Embryonic facial prominence (tissue), 1 donor: ENCODE data around the gene MGAT4C.
"Not testable (repeated sequence)": the region's sequence is repeated elsewhere in the genome, so short reads cannot be mapped to it uniquely, and the experiment has no call there.

Experiments used
- DNase-seq: peaks from one replicate; pipeline ENCODE4 v3.0.0-alpha.2; 2016; ENCODE audit errors: extremely low spot score

Gene MGAT4C

GRCh38 chr12:86134561-86134960 is 121.6 kb downstream of the MGAT4C start:
- DNase-seq = no peak

DNA sequence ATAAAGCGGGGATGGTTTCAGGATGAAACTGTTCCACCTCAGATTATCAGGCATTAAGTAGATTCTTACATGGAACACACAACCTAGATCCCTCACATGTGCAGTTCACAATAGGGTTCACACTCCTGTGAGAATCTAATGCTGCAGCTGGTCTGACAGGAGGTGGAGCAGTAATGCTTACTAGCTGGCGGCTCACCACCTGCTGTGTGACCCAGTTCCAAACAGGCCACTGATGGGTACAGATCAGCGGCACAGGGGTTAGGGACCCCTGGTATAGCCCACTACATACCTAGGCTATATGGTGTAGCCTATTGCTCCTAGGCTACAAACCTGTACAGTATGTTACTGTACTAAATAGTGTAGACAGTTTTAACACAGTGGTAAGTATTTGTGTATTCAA is 129.3 kb downstream of the MGAT4C start:
- not testable (repeated sequence) for DNase-seq

- DNase-seq = no peak
Observed at GRCh38 chr12:86122846-86123468, 133.2 kb downstream of the MGAT4C start.

DNA sequence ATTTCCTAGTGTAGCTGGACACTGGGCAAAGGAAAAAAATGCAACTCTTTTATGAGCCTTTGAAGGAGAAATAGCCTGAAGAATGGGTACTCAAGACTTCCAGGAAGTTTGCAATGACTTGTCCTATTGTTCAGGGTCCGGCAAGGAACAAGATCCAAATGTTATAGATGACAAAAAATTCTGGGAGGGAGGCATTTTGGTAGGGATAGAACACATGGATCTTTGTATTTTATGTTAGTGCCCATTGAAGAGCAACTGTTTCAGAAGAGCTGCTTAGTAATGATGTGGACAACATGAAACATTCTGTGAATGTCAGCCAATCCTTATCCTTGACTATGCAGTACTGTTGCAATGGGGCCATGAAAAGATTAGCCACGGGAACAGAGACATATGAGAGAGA is 138.0 kb downstream of the MGAT4C start:
- no peak for DNase-seq

DNA sequence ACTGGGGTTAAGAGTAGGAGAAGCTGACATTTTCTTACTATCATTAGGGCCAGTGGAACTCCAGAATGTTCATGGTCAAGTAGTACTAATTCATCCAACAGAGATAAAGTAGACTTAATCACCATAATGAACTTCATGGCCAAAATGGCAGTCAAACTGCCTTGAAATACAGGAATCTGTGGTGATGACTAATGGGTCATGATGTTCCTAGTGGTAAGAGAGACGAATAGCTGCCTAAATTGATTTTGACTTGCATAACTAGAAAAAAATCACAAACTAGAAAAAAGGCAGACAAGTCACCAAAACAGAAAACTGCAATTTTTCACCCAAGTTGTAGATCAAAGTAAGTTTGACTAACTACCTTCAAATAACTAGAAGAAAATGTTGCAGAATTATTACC is 138.5 kb downstream of the MGAT4C start:
- no peak for DNase-seq

DNA sequence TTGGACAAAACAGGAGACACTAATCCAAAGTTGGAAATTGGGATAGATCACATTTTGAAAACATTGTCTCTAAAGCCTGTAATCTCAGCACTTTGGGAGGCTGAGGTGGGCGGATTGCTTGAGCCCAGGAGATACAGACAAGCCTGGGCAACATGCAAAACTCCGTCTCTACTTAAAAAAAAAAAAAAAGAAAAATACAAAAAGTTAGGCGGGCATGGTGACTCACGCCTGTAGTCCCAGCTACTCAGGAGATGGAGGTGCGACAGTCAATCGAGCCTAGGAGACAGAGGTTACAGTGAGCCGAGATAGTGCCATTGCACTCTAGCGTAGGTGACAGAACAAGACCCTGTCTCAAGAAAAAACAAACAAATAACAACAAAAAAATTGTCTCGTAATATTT is 152.1 kb downstream of the MGAT4C start:
- no peak for DNase-seq

GRCh38 chr12:86097161-86097560 is 159.0 kb downstream of the MGAT4C start:
- no peak for DNase-seq

DNA sequence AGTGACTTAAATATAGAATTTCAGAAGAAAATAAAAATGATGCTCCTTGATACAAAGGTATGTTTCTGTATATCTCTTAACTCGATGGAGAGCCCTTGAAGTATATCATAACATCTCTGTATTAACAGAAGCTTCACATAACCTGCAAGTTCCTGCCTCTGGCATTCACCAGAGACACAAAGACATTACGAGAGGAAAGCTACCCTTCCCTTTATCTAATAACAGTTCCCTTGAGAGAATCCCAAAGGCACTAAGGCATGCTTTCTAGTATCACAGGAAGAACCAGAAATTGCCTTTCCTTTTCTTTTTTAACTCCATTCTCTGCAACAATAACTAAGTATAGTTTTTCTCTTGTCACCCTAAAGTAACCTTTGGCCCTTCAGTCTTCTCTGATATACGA is 164.5 kb downstream of the MGAT4C start:
- DNase-seq = no peak

DNA sequence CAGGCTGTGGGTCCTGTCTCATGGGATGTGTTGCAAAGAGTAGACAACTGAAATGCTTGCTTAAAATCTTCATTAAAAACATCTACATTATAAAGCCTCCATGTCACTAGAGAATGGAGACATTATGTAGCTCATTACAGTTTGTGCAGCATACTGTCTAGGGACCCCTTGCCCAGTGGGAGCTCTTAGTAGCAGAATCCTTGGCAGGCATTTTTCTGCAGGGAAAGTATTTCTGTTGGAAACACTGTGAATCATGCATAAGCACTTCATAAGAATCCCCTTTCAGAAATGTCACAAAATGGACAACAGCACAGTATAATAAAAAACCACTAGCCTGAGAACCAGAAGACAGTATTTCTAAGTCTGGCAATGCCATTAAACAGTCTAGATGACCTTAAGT is 174.3 kb downstream of the MGAT4C start:
- no peak for DNase-seq

DNA sequence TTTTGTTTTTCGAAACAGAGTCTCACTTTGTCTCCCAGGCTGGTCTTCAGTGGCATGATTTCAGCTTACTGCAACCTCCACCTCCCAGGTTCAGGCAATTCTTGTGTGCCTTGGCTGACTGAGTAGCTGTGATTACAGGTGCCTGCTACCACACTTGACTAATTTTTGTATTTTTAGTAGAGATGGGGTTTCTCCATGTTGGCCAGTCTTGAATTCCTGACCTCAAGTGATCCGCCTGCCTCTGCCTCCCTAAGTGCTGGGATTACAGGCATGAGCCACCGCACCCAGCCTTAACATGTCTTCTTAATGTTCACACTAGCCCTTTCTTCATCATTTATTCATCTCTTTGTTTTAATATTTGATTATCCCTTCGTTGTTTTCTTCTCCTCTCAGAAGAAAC is 197.1 kb downstream of the MGAT4C start:
- DNase-seq = not testable (repeated sequence)

DNA sequence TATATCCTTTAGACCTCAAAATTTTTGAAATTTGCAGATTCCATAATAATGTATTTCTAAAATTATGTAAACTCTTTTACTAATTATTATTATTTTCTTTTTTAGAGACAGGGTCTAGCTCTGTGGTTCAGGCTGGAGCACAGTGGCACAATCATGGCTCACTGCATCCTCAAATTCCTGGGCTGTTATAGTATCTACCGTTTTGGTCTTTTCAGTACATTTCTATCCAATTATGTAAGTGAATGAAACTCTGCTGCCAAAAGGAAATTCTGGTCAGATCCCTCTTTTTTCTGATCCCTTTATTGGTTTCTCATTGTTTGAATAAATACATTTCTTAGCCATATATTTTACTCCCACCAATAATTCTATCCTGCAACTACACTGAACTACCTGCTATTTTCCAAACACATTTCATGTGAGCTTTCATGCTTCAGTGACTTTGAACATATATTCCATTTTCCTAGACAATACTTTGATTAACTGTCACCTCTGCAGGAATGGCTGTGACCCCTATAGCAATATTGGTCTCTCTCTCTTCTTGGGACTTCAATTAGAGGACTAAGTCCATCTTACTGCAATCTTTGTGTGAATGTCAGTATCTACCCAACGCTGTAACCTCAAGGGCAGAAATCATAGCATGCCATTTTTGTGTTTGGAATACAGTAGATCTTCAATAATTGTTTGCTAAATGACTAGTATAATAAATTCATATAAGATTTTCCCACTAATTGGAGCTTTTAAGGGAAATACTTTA is 198.9 kb downstream of the MGAT4C start:
- DNase-seq = no peak

- DNase-seq = no peak
Observed at GRCh38 chr12:86052921-86053320, 203.3 kb downstream of the MGAT4C start.

GRCh38 chr12:86050010-86050409 is 206.2 kb downstream of the MGAT4C start:
- DNase-seq = no peak

- DNase-seq = no peak
Observed at GRCh38 chr12:86044396-86044795, 211.8 kb downstream of the MGAT4C start.

DNA sequence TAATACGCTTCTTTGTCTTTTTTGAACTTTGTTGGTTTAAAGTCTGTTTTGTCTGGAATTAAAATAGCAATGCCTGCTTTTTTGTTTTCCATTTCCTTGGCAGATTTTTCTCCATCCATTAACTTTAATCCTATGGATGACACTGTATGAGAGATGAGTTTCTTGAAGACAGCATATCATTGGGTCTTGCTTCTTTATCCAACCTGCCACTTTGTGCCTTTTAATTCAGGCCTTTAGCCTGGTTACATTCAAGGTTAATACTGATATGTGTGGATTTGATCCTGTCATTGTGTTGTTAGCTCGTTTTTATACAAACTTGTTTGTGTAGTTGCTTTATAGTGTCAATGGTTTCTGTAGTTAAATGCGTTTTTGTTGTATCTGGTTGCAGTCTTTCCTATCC is 214.1 kb downstream of the MGAT4C start:
- DNase-seq = no peak

DNA sequence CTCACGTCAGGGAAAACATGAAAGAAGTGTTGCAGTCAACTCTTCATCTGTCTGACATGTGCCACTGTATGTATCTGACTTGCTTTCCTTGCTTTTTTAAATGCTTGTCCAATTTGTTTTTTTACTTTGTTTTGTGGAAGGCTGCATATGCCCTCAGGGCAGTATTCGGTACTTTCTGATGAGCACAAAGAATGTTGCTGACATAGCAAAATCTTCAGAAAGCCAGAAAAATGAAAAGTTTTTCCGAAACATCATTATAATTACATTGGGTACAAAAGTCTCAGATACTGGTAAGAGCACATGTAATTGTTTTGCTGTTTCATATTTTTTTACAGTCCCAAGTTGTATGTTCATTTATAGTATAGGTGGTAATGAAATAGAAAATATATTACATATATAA is 237.8 kb downstream of the MGAT4C start:
- no peak for DNase-seq

- DNase-seq = no peak
Observed at GRCh38 chr12:86015026-86015425, 241.2 kb downstream of the MGAT4C start.

DNA sequence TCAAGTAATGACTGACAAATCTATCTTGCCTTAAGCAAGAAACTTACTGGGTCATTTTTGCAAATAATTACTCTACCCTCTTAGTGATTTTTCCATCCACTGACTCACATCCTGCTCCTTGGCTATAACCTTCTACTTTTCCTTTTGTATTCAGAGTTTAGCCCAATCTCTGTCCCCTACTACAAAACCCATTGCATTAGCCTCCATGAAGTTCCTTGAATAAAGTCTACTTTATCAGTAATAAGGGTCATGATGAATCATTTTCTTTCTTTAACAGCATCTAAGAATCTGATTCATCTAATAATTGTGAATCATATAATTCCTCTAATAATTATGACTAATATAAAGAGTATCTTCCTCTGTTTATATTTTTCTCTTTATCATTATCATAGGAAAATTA is 249.5 kb downstream of the MGAT4C start:
- no peak for DNase-seq

- DNase-seq = no peak
Observed at GRCh38 chr12:85998074-85998473, 258.1 kb downstream of the MGAT4C start.

GRCh38 chr12:85996280-85996679 is 259.9 kb downstream of the MGAT4C start:
- no peak for DNase-seq

DNA sequence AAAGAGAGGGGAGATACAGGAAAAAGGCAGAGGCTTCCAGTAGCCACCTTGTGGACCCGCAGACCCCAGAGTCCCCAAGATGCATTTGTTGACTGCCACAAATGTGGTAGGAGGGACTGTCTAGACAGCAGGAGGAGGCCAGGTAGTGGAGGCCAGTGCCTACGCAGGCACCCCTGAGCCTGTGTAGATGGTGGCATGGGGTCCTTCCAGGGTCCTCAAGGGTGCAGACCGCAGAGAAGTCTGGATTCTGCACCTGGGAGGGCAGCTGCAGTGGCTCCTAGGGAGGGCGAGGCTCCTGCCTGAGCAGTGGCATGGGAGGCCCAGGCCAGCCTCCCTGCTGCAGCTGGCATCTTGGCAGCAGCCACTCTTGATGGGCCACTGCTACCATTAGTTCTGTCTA is 262.4 kb downstream of the MGAT4C start:
- no peak for DNase-seq

DNA sequence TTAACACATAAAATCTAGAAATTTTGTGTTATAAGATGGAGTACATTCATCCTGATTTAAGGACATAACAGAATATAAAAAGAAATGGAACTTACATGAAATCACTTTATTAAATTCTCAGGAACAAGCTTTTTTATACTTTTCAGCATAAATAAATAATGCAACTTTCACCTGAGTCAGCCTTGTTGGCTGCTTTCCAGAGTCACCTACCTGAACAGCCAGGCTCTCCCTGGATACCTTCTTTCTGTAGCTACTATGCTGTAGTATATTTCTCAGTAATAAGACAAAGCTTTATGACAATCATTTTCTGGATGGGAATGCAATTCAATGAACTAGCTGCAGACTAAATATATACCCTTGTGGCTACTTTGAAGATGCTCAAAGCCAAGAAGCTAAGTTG is 270.2 kb downstream of the MGAT4C start:
- DNase-seq = no peak

DNA sequence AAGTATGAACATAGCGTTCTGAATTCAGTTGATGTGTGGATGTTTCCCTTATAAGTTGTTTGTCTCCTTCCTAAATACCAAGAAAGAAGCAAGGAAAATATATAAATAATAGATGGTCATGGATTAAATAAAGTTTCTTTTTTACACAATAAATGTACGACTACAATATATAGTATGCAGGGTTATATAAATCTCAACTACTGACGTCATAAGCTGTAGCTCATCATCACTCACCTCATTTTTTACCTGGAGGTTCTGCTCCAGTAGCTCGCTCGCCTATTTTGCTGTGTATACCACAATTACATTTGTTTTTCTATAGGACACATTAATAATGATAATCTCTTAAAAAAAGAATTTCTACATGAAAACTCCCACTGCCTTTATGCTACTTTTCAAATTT is 272.6 kb downstream of the MGAT4C start:
- no peak for DNase-seq

DNA sequence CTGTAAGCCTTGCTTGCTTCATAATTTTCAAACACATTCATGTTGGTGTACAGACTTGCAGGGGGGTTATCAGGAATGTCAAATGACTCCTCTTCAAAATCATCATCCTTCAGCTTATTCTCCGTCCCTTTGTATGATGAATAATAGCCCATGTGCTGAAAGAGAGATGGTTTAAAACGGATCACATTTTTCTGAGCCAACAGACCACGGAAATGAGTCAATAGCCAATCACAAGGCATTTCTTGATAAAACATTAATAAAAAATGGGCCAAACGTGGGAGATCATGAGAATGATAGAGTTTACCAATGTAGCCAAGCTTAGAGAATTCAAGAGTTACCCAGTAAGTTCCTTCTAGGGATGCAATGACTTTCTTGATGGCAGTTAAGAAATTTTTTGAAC is 276.6 kb downstream of the MGAT4C start:
- no peak for DNase-seq
